MM.1S (cell line): ENCODE results near the gene WAC.

ENCODE experiments used
- DNase-seq: peaks from one replicate; pipeline ENCODE4 v3.0.0-alpha.2; 2015
- H2AFZ ChIP-seq: fragments of 300-600 bp; sonication (generic); 2 replicates; pipeline ENCODE4 v1.6.0; 2016; ENCODE audit warnings: antibody characterized with exemption, low read length
- H3F3A ChIP-seq: fragments of 300-600 bp; sonication (generic); 2 replicates; pipeline ENCODE4 v1.6.1; 2016; ENCODE audit warnings: mild to moderate bottlenecking, antibody characterized with exemption, low read length, moderate library complexity, mixed read lengths; ENCODE audit not compliant: insufficient read depth
- H3K27ac ChIP-seq: fragments of 300-600 bp; sonication (generic); 2 replicates; pipeline ENCODE4 v1.5.1; 2016; ENCODE audit warnings: mild to moderate bottlenecking, low read length
- H3K27me3 ChIP-seq: fragments of 300-600 bp; sonication (generic); replicated peaks from 2 replicates; pipeline ENCODE4 v1.6.0; 2016; ENCODE audit warnings: low read length; ENCODE audit not compliant: insufficient read depth
- H3K36me3 ChIP-seq: fragments of 300-600 bp; sonication (generic); replicated peaks from 2 replicates; pipeline ENCODE4 v1.6.1; 2016; ENCODE audit warnings: mild to moderate bottlenecking, low read length, mixed read lengths; ENCODE audit not compliant: insufficient read depth
- H3K4me1 ChIP-seq: fragments of 300-600 bp; sonication (generic); 2 replicates; pipeline ENCODE4 v1.6.1; 2016; ENCODE audit warnings: low read length, mixed read lengths
- H3K4me2 ChIP-seq: fragments of 300-600 bp; sonication (generic); 2 replicates; pipeline ENCODE4 v1.6.0; 2016; ENCODE audit warnings: low read depth, low read length
- H3K4me3 ChIP-seq: fragments of 300-600 bp; sonication (generic); 2 replicates; pipeline ENCODE4 v1.5.1; 2016; ENCODE audit warnings: low read length, mixed read lengths
- H3K79me2 ChIP-seq: fragments of 300-600 bp; sonication (generic); 2 replicates; pipeline ENCODE4 v1.6.1; 2016; ENCODE audit warnings: mixed run types, low read length, mixed read lengths
- H3K9ac ChIP-seq: fragments of 300-600 bp; sonication (generic); 2 replicates; pipeline ENCODE4 v1.6.1; 2016; ENCODE audit warnings: low read length, mixed read lengths
- H3K9me2 ChIP-seq: fragments of 300-600 bp; sonication (generic); replicated peaks from 2 replicates; pipeline ENCODE4 v1.6.1; 2016; ENCODE audit warnings: mild to moderate bottlenecking, low read length, mixed read lengths; ENCODE audit not compliant: insufficient read depth
- H3K9me3 ChIP-seq: fragments of 300-600 bp; sonication (generic); replicated peaks from 2 replicates; pipeline ENCODE4 v1.6.1; 2016; ENCODE audit warnings: mild to moderate bottlenecking, low read length, mixed read lengths; ENCODE audit not compliant: insufficient read depth
- H4K20me1 ChIP-seq: fragments of 300-600 bp; sonication (generic); 2 replicates; pipeline ENCODE4 v1.6.1; 2016; ENCODE audit warnings: mild to moderate bottlenecking, low read length, moderate library complexity, mixed read lengths; ENCODE audit not compliant: insufficient read depth
- EZH2 ChIP-seq: fragments of 300-600 bp; sonication (generic); optimal IDR thresholded peaks from 2 replicates; pipeline ENCODE3; 2017; ENCODE audit warnings: low read depth, mild to moderate bottlenecking, antibody characterized with exemption, low read length, mixed read lengths
- EZH2phosphoT487 ChIP-seq: fragments of 300-600 bp; sonication (generic); IDR thresholded peaks from 2 replicates; pipeline ENCODE4 v1.6.1; 2018; ENCODE audit warnings: antibody characterized with exemption, low read length
- TF ChIP-seq, protein P1 (sequence below): fragments of 300-600 bp; sonication (generic); IDR thresholded peaks from 2 replicates; pipeline ENCODE4 v1.5.1; 2016; ENCODE audit warnings: antibody characterized with exemption, low read length, mixed read lengths

Gene WAC

GRCh38 chr10:28578454-28578853 is 45.5 kb downstream of the WAC start:
- peaks cover 100% of the 10 kb centered on the region for H3K79me2 ChIP-seq
- no peak overlapping the region for H2AFZ ChIP-seq
- H3K36me3 ChIP-seq, result peaks cover 12% of the 10 kb centered on the region; the same call in 1 of the 2 replicates
- H3F3A ChIP-seq, result no peaks in the 10 kb centered on the region
- no peaks in the 10 kb centered on the region for H3K9me2 ChIP-seq
- H3K9ac ChIP-seq, result no peak overlapping the region
- H3K27me3 ChIP-seq, result no peaks in the 10 kb centered on the region
- no peaks in the 10 kb centered on the region; the same call in 1 of the 2 replicates for H3K4me1 ChIP-seq
- H4K20me1 ChIP-seq, result peaks cover 90% of the 10 kb centered on the region
- H3K27ac ChIP-seq, result no peak overlapping the region
- no peak overlapping the region for H3K4me3 ChIP-seq
- H3K4me2 ChIP-seq, result no peak overlapping the region
- no peak for DNase-seq
- TF ChIP-seq, protein P1, sequence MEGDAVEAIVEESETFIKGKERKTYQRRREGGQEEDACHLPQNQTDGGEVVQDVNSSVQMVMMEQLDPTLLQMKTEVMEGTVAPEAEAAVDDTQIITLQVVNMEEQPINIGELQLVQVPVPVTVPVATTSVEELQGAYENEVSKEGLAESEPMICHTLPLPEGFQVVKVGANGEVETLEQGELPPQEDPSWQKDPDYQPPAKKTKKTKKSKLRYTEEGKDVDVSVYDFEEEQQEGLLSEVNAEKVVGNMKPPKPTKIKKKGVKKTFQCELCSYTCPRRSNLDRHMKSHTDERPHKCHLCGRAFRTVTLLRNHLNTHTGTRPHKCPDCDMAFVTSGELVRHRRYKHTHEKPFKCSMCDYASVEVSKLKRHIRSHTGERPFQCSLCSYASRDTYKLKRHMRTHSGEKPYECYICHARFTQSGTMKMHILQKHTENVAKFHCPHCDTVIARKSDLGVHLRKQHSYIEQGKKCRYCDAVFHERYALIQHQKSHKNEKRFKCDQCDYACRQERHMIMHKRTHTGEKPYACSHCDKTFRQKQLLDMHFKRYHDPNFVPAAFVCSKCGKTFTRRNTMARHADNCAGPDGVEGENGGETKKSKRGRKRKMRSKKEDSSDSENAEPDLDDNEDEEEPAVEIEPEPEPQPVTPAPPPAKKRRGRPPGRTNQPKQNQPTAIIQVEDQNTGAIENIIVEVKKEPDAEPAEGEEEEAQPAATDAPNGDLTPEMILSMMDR, result no peak
- TF ChIP-seq EZH2phosphoT487 (no peak), EZH2 (no peak)
- no peaks in the 10 kb centered on the region for H3K9me3 ChIP-seq

- Histone ChIP-seq H3K4me3 (no peak overlapping the region), H3K9me2 (no peaks in the 10 kb centered on the region), H3K9ac (no peak overlapping the region), H3K36me3 (peaks cover 20% of the 10 kb centered on the region; the same call in 1 of the 2 replicates), H3K27ac (no peak overlapping the region), H4K20me1 (peaks cover 80% of the 10 kb centered on the region), H3K9me3 (no peaks in the 10 kb centered on the region), H3F3A (no peaks in the 10 kb centered on the region), H3K4me2 (no peak overlapping the region), H3K27me3 (no peaks in the 10 kb centered on the region), H3K4me1 (no peaks in the 10 kb centered on the region; the same call in 1 of the 2 replicates), H3K79me2 (peaks cover 100% of the 10 kb centered on the region), H2AFZ (no peak overlapping the region)
- TF ChIP-seq EZH2phosphoT487 (no peak), EZH2 (no peak)
- TF ChIP-seq, protein P1, result no peak
- DNase-seq, result no peak
These were observed 47.9 kb downstream of the WAC start for GRCh38 chr10:28580825-28581224.

GRCh38 chr10:28581916-28582315 is 49.0 kb downstream of the WAC start:
- Histone ChIP-seq H3K9ac (no peak overlapping the region), H3K9me3 (no peaks in the 10 kb centered on the region), H3K27me3 (no peaks in the 10 kb centered on the region), H3K4me2 (no peak overlapping the region), H3F3A (no peaks in the 10 kb centered on the region), H4K20me1 (peaks cover 81% of the 10 kb centered on the region), H2AFZ (no peak overlapping the region), H3K36me3 (peaks cover 25% of the 10 kb centered on the region; the same call in 1 of the 2 replicates), H3K4me1 (no peaks in the 10 kb centered on the region), H3K27ac (no peak overlapping the region), H3K79me2 (peaks cover 100% of the 10 kb centered on the region), H3K4me3 (no peak overlapping the region), H3K9me2 (no peaks in the 10 kb centered on the region)
- DNase-seq, result no peak
- TF ChIP-seq EZH2 (no peak), EZH2phosphoT487 (no peak)
- TF ChIP-seq, protein P1, result no peak
